ENCODE measurements around the gene CPXM1. TPM values are rescaled to one million over a fixed set of nuclear protein-coding genes. Genes with fewer than 3 reads are reported as not detected.

Gene CPXM1
- total RNA-seq, 1 donor from 2014 or later = 9.8 TPM

DNA sequence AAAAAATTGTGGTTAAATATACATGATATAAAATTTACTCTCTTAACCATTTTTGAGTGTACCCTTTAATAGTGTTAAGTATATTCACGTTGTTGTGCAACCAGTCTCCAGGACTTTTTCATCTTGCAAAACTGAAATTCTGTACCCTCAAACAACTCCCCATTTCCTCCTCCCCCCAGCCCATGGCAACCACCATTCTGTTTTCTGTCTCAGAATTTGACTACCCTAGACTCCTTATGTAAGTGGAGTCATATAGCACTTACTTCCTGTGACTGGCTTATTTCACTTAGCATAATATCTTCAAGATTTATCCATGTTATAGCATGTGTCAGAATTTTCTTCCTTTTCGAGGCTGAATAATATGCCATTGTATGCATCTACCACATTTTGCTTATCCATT lies 45.2 kb upstream of the CPXM1 start:
- ATAC-seq (ENCODE audit: low read depth) = no peak
- Mint-ChIP-seq H3K36me3 (ENCODE audit: low read depth) (peaks cover 16% of the 10 kb centered on the region), H3K9me3 (no peaks in the 10 kb centered on the region), H3K4me1 (peaks cover 8% of the 10 kb centered on the region), H3K27ac (no peak overlapping the region), H3K4me3 (no peak overlapping the region), H3K27me3 (no peaks in the 10 kb centered on the region)
- POLR2A ChIA-PET = no interaction called here
- CTCF ChIA-PET = no interaction called here
- TF ChIP-seq, protein P1, sequence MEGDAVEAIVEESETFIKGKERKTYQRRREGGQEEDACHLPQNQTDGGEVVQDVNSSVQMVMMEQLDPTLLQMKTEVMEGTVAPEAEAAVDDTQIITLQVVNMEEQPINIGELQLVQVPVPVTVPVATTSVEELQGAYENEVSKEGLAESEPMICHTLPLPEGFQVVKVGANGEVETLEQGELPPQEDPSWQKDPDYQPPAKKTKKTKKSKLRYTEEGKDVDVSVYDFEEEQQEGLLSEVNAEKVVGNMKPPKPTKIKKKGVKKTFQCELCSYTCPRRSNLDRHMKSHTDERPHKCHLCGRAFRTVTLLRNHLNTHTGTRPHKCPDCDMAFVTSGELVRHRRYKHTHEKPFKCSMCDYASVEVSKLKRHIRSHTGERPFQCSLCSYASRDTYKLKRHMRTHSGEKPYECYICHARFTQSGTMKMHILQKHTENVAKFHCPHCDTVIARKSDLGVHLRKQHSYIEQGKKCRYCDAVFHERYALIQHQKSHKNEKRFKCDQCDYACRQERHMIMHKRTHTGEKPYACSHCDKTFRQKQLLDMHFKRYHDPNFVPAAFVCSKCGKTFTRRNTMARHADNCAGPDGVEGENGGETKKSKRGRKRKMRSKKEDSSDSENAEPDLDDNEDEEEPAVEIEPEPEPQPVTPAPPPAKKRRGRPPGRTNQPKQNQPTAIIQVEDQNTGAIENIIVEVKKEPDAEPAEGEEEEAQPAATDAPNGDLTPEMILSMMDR (IDR thresholded peaks at IDR 0.05) = no peak
- DNase-seq = no peak
- intact Hi-C loops (cut with micrococcal nuclease) = loop anchor here (10.0 kb wide), 2 partner anchors 151 to 371 kb away; partner anchors contain the start of genes EBF4 and SNRPB

DNA sequence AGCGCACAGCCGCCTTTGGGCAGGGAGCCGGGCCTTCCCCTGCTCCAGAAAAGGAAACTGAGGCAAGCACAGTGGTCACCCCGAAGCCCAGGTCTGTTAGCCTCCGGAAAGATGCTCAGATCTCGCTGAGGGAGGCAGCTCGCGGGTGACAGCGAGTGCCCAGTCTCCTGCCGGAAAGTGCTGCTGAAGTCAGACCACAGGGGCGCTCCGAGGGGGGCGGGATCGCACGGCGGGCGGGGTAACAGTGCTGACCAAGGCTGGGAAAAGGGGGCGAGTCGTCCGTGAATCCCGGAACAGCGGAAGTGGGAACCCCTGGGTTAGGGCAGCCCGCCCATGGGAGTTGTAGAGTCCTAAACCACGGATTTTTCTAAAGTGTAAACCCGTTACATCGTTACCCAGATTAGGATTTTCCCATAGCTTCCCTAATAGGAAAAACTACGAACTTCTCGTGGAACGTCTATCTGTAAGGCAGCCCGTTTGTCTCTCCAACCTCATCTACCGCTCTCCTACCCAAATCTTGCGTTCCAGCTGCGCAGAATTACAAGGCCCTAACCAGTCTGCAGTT lies 40.6 kb upstream of the CPXM1 start:
- ATAC-seq (ENCODE audit: low read depth) (peak; percentile 26), DNase-seq (no peak)
- TF ChIP-seq, protein P1 (IDR thresholded peaks at IDR 0.05) = no peak
- Mint-ChIP-seq H3K36me3 (ENCODE audit: low read depth) (peaks cover 12% of the 10 kb centered on the region), H3K27ac (peak overlapping the region; percentile 63), H3K27me3 (no peaks in the 10 kb centered on the region), H3K9me3 (no peaks in the 10 kb centered on the region), H3K4me1 (peaks cover 28% of the 10 kb centered on the region), H3K4me3 (peak overlapping the region; percentile 86)
- POLR2A ChIA-PET = interaction anchor here (0.5 to 3.0 kb wide), 12 partner anchors 8 to 370 kb away, joined by 3 to 17 read pairs (median 4); partner anchors contain the start of genes NOP56, PTPRA and SNRPB
- CTCF ChIA-PET = no interaction called here
- intact Hi-C loops (cut with micrococcal nuclease) = loop anchor here (1.0 to 10.0 kb wide), 6 partner anchors 32 to 366 kb away; partner anchors contain the start of genes CPXM1, EBF4, NOP56 and PTPRA

DNA sequence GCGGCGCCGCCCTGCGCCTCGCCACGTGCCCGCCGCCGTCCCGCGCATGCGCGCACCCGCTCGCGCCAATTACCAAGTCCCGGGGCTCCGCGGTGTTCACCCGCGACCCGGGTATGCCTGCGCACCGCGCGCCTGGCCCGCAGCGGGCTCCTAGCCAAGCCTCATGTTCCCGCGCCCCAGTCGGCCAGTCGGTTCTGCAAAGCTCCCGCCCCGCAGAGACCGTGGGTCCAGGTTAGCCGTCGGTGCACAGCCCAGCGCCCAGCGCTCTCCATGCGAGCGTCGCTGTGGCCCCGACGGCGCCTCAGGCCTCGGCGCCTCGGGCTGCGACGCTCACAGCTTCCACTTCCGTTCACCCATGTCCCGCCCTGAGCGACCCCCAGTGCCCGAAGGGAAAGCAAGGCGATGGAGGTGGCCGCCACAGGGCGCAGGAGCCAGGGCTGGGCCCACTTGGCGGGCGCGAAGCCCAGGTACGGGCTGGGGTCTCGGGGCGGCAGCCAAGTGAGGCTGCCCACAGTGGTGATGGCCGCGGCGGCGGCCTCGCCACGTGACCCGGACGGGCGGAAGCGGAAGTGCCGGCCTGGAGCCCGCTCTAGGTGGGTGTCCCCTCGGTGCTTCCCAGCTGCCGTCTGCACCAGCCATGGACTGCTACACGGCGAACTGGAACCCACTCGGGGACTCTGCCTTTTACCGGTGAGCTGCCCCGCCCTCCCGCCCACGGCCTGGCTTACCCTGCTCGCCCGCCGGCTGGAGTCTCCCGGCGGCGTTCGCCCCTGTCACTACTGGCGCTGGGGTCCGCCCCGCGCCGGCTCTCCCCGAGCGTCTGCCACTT lies 39.9 kb upstream of the CPXM1 start, which contains the start of the genes PCED1A and VPS16:
TSS of gene PCED1A (minus strand) at position 518 of the 829 bp plus-strand sequence. CDS start 743 bp downstream, outside the sequence.
TSS of gene VPS16 (plus strand) at position 608 of the 829 bp plus-strand sequence. CDS start at position 638, 30 bp downstream.
- Mint-ChIP-seq H3K4me3 (peak within 1 kb of the TSS; percentile 86), H3K4me1 (peaks cover 28% of the 10 kb centered on the region), H3K36me3 (ENCODE audit: low read depth) (peaks cover 12% of the 10 kb centered on the region), H3K27me3 (no peaks in the 10 kb centered on the region), H3K27ac (peak within 1 kb of the TSS; percentile 82), H3K9me3 (no peaks in the 10 kb centered on the region)
- intact Hi-C loops (cut with micrococcal nuclease) = loop anchor here (1.0 to 10.0 kb wide), 6 partner anchors 33 to 366 kb away; partner anchors contain the start of genes CPXM1, EBF4, NOP56 and PTPRA
- ATAC-seq (ENCODE audit: low read depth) (peak; percentile 92), DNase-seq (peak; percentile 96)
- ChIA-PET CTCF (no interaction called here), POLR2A (interaction anchor here (0.7 to 3.0 kb wide), 12 partner anchors 8 to 370 kb away, joined by 3 to 17 read pairs (median 4); partner anchors contain the start of genes NOP56, PTPRA and SNRPB)
- TF ChIP-seq, protein P1 (IDR thresholded peaks at IDR 0.05) = no peak

DNA sequence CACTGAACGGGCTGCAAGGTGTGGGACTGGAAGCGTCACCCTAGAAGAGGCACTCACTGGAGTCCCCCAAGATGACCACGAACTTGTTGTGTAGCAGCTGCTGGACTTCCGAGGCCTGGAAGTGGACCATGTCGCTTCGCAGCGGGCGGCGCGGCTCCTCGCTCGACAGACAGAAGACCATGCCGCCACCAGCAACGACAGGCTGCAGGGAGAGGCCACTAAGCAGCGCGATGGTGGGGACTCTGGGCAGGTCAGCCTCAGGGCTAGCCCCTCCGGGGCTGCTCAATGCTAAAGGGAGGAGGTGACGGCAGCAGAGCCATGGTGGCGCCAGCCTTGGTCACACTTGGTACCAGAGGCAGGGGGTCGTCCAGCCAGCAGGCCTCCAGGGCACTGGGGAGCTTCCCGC lies 39.3 kb upstream of the CPXM1 start:
- TF ChIP-seq, protein P1 (IDR thresholded peaks at IDR 0.05) = no peak
- Mint-ChIP-seq H3K9me3 (no peaks in the 10 kb centered on the region), H3K36me3 (ENCODE audit: low read depth) (peaks cover 15% of the 10 kb centered on the region), H3K4me1 (peaks cover 28% of the 10 kb centered on the region), H3K27ac (peak overlapping the region; percentile 67), H3K4me3 (peak overlapping the region; percentile 80), H3K27me3 (no peaks in the 10 kb centered on the region)
- ChIA-PET POLR2A (interaction anchor here (0.7 to 3.0 kb wide), 8 partner anchors 8 to 369 kb away, joined by 3 to 17 read pairs (median 7); partner anchors contain the start of genes NOP56, PTPRA and SNRPB), CTCF (no interaction called here)
- DNase-seq = no peak
- ATAC-seq (ENCODE audit: low read depth) = no peak
- intact Hi-C loops (cut with micrococcal nuclease) = loop anchor here (1.0 to 10.0 kb wide), 6 partner anchors 34 to 365 kb away; partner anchors contain the start of genes CPXM1, EBF4, NOP56 and PTPRA
